ENCODE measurements around the gene ORMDL1. TPM values are rescaled to one million over a fixed set of nuclear protein-coding genes. Genes with fewer than 3 reads are reported as not detected.

ORMDL1 gene
- total RNA-seq, 2 donors from 2014 or later: 94.0 to 95.0 TPM

- Histone ChIP-seq H3K27ac (no peak overlapping the region), H3K27me3 (replicated peaks; ENCODE audit: insufficient read depth) (no peaks in the 10 kb centered on the region), H3K4me1 (ENCODE audit: control insufficient read depth in 1 of 2, low read depth in 2 of 2) (peaks cover 10 to 19% of the 10 kb centered on the region in 2 donors), H3K36me3 (no peaks in the 10 kb centered on the region), H3K4me3 (no peak overlapping the region), H3K9me3 (no peaks in the 10 kb centered on the region)
- ATAC-seq (ENCODE audit: insufficient number of reproducible peaks, low FRiP score, low read depth) (no peak), DNase-seq (ENCODE audit: low spot score) (no peak)
- TF ChIP-seq, protein P1, sequence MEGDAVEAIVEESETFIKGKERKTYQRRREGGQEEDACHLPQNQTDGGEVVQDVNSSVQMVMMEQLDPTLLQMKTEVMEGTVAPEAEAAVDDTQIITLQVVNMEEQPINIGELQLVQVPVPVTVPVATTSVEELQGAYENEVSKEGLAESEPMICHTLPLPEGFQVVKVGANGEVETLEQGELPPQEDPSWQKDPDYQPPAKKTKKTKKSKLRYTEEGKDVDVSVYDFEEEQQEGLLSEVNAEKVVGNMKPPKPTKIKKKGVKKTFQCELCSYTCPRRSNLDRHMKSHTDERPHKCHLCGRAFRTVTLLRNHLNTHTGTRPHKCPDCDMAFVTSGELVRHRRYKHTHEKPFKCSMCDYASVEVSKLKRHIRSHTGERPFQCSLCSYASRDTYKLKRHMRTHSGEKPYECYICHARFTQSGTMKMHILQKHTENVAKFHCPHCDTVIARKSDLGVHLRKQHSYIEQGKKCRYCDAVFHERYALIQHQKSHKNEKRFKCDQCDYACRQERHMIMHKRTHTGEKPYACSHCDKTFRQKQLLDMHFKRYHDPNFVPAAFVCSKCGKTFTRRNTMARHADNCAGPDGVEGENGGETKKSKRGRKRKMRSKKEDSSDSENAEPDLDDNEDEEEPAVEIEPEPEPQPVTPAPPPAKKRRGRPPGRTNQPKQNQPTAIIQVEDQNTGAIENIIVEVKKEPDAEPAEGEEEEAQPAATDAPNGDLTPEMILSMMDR (IDR thresholded peaks at IDR 0.05): no peak
Observed at GRCh38 chr2:189824694-189825396, 40.7 kb upstream of the ORMDL1 start.

- Histone ChIP-seq H3K4me3 (no peak overlapping the region), H3K36me3 (no peaks in the 10 kb centered on the region), H3K9me3 (no peaks in the 10 kb centered on the region), H3K27me3 (replicated peaks; ENCODE audit: insufficient read depth) (no peaks in the 10 kb centered on the region), H3K4me1 (ENCODE audit: control insufficient read depth in 1 of 2, low read depth in 2 of 2) (peaks cover 10 to 19% of the 10 kb centered on the region in 2 donors), H3K27ac (no peak overlapping the region)
- TF ChIP-seq, protein P1 (IDR thresholded peaks at IDR 0.05): no peak
- no peak for DNase-seq (ENCODE audit: low spot score)
- ATAC-seq (ENCODE audit: insufficient number of reproducible peaks, low FRiP score, low read depth): no peak
Observed at GRCh38 chr2:189821953-189822748, 38.0 kb upstream of the ORMDL1 start.

DNA sequence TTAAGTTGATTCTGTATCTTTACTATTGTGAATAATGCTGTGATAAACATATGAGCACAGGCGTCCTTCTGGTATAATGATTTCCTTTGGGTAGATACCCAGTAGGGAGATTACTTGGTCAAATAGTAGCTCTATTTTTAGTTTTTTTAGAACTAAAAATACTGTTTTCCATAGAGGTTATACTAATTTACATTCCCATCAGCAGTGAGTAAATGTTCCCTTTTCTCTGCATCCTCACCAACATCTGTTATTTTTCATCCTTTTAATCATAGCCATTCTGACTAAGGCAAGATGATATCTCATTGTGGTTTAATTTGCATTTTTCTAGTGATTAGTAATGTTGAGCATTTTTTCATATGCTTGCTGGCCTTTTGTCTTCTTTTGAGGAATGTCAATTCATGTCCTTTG, 35.2 kb upstream of the ORMDL1 start:
- Histone ChIP-seq H3K36me3 (no peaks in the 10 kb centered on the region), H3K4me1 (ENCODE audit: control insufficient read depth in 1 of 2, low read depth in 2 of 2) (peaks cover 4 to 7% of the 10 kb centered on the region in 2 donors), H3K27me3 (replicated peaks; ENCODE audit: insufficient read depth) (no peaks in the 10 kb centered on the region), H3K27ac (no peak overlapping the region), H3K9me3 (no peaks in the 10 kb centered on the region), H3K4me3 (no peak overlapping the region)
- ATAC-seq (ENCODE audit: insufficient number of reproducible peaks, low FRiP score, low read depth): no peak
- TF ChIP-seq, protein P1 (IDR thresholded peaks at IDR 0.05): no peak
- DNase-seq (ENCODE audit: low spot score): no peak

DNA sequence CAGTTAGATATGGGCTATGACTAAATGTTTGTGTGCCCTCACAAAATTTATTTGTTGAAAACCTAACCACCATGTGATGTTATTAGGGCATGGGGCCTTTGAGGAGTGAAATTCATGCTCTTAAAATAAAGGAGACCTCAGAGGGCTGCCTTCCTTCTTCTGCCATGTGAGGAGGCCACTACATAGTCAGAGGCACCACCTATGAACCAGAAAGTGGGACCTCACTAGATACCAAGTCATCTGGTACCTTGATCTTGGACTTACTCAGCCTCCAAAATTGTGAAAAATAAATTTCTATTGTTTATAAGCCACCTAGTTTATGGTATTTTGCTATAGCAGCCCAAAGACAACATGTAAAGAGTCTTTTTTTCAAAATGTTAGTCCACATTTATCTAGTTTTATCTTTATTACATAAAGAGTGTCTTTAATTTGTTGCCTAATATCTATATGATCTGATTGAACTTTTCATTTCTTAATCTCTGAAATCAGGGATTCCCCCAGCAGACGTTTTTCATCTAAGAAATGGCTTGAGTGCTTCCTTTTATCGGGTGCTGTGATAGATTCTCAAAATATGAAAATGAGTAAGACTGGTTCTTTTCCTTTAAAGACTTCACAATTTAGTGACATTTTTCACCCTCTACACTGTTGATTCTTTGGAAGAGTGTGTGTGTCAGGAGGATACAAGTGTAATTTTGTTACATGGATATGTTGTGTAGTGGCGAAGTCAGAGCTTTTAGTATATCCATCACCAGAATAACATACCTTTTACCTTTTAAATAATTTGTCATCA, 34.3 kb upstream of the ORMDL1 start:
- H3K4me3 ChIP-seq: no peak overlapping the region
- TF ChIP-seq, protein P1 (IDR thresholded peaks at IDR 0.05): no peak
- H3K36me3 ChIP-seq: no peaks in the 10 kb centered on the region
- no peaks in the 10 kb centered on the region for H3K27me3 ChIP-seq (replicated peaks; ENCODE audit: insufficient read depth)
- H3K4me1 ChIP-seq (ENCODE audit: control insufficient read depth in 1 of 2, low read depth in 2 of 2): peaks cover 4 to 7% of the 10 kb centered on the region in 2 donors
- ATAC-seq (ENCODE audit: insufficient number of reproducible peaks, low FRiP score, low read depth): no peak
- no peaks in the 10 kb centered on the region for H3K9me3 ChIP-seq
- H3K27ac ChIP-seq: no peak overlapping the region
- DNase-seq (ENCODE audit: low spot score): no peak

DNA sequence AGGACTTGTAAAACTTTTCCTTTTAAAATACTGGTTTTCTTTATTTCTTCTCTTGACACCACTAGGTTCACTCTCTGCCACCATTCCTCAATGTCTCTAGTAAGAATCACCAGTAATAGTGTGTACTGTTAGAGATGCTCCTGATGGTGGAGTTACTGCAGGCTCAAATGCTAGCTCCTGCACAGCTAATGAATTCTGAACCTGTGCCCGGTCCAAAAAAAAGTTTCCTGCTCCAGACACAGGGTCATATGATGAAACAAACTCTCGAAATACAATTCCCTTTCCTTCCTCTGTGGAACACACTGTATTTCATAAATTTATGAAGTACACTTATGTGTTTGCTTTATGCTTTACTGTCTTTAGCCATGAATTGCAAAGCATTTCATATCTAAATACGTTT, 19.3 kb upstream of the ORMDL1 start:
- H3K9me3 ChIP-seq: no peaks in the 10 kb centered on the region
- ATAC-seq (ENCODE audit: insufficient number of reproducible peaks, low FRiP score, low read depth): no peak

More for the DNA sequence above, 19.3 kb upstream of the ORMDL1 start:
- peaks cover 4% of the 10 kb centered on the region for H3K36me3 ChIP-seq
- no peaks in the 10 kb centered on the region for H3K4me1 ChIP-seq (ENCODE audit: control insufficient read depth in 1 of 2, low read depth in 2 of 2)
- no peak overlapping the region for H3K4me3 ChIP-seq
- H3K27ac ChIP-seq: no peak overlapping the region
- no peak for DNase-seq (ENCODE audit: low spot score)
- TF ChIP-seq, protein P1 (IDR thresholded peaks at IDR 0.05): no peak
- no peaks in the 10 kb centered on the region for H3K27me3 ChIP-seq (replicated peaks; ENCODE audit: insufficient read depth)
